SU-DHL-6 (cell line): ENCODE measurements around the gene TMEM100.

Experiments used
- H2AFZ ChIP-seq: fragments of 200-600 bp; sonication (generic); 2 replicates; pipeline ENCODE4 v1.6.1; 2014; ENCODE audit warnings: low read depth, mild to moderate bottlenecking, moderate library complexity, mixed read lengths, antibody characterized with exemption, low read length; ENCODE audit not compliant: severe bottlenecking
- H3F3A ChIP-seq: fragments of 200-600 bp; shearing (Covaris generic); 2 replicates; pipeline ENCODE4 v1.6.0; 2016; ENCODE audit warnings: antibody characterized with exemption, mild to moderate bottlenecking; ENCODE audit not compliant: insufficient read depth
- H3K27ac ChIP-seq: fragments of 200-600 bp; sonication (generic); 2 replicates; pipeline ENCODE4 v1.5.1; 2016; ENCODE audit warnings: low read depth, mild to moderate bottlenecking, low read length, moderate library complexity, mixed read lengths
- H3K27me3 ChIP-seq: fragments of 200-600 bp; sonication (generic), shearing (Covaris generic); 2 replicates; pipeline ENCODE4 v1.6.0; 2014; ENCODE audit warnings: mild to moderate bottlenecking, low read length
- H3K36me3 ChIP-seq: fragments of 200-600 bp; sonication (generic); 2 replicates; pipeline ENCODE4 v1.6.1; 2014; ENCODE audit warnings: mild to moderate bottlenecking, low read length, mixed read lengths
- H3K4me2 ChIP-seq: fragments of 300-600, 200-600 bp; shearing (Covaris generic), sonication (generic); 2 replicates; pipeline ENCODE4 v1.6.0; 2014; ENCODE audit warnings: low read length, low read depth, mild to moderate bottlenecking; ENCODE audit not compliant: poor library complexity, severe bottlenecking
- H3K4me3 ChIP-seq: fragments of 200-600 bp; sonication (generic); 2 replicates; pipeline ENCODE4 v1.5.1; 2014; ENCODE audit warnings: antibody characterized with exemption, low read length, mild to moderate bottlenecking, mixed read lengths; ENCODE audit not compliant: insufficient read depth, poor library complexity, severe bottlenecking
- H3K79me2 ChIP-seq: fragments of 200-600 bp; sonication (generic); 2 replicates; pipeline ENCODE4 v1.6.1; 2014; ENCODE audit warnings: mild to moderate bottlenecking, low read length, moderate library complexity; ENCODE audit not compliant: insufficient read depth
- H3K9ac ChIP-seq: fragments of 200-600 bp; sonication (generic); 2 replicates; pipeline ENCODE4 v1.7.0; 2014; ENCODE audit warnings: mild to moderate bottlenecking, low read length
- H3K9me2 ChIP-seq: fragments of 200-600 bp; sonication (generic); replicated peaks from 2 replicates; pipeline ENCODE4 v1.6.1; 2014; ENCODE audit warnings: low read length; ENCODE audit not compliant: insufficient read depth
- H3K9me3 ChIP-seq: fragments of 200-600 bp; sonication (generic); 2 replicates; pipeline ENCODE4 v1.6.1; 2014; ENCODE audit warnings: low read length, mixed read lengths; ENCODE audit not compliant: insufficient read depth
- H4K20me1 ChIP-seq: fragments of 200-600 bp; sonication (generic); 2 replicates; pipeline ENCODE4 v1.6.1; 2014; ENCODE audit warnings: low read depth, mild to moderate bottlenecking, antibody characterized with exemption, low read length, moderate library complexity, mixed read lengths
- EZH2phosphoT487 ChIP-seq: fragments of 200-600 bp; sonication (generic), shearing (Covaris generic); conservative IDR thresholded peaks from 2 replicates; pipeline ENCODE4 v1.6.1; 2018; ENCODE audit warnings: mild to moderate bottlenecking, antibody characterized with exemption, low read length, moderate library complexity, mixed read lengths
- TF ChIP-seq, protein P1 (sequence below): fragments of 200-600 bp; sonication (generic); IDR thresholded peaks from one replicate; pipeline ENCODE4 v1.5.1; 2017; ENCODE audit warnings: antibody characterized with exemption, mild to moderate bottlenecking, low read length, moderate library complexity; ENCODE audit not compliant: insufficient read depth, poor library complexity, severe bottlenecking

Gene TMEM100

DNA sequence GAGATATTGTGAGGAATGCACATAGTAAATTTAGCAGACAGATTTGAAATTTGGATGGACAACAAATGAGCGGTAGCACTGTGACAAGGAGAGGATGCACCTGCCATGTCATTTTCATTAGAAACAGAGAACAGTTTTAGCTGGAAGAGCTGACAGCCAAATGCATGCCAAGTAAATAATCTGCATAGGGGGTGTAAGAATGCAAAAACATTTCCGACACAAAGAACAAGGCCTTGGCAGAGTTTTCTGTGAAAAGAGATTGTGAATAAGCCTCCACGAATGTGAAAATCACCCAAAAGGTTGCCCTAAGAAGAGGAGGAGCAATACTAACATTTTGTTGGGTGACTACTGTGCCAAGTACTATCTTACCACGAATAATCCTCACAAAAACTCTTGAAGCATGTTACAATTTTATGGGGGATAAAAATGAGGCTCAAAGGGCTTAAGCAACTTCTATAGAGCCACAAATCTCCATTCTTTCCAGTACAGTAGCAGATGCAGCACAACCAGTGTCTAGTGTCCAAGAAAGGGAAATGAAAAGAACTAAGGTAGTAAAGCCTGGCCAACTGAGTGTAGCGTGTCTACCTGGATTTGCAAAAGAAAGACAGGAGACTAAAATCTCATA lies 28.3 kb downstream of the TMEM100 start:
- Histone ChIP-seq H3K36me3 (no peaks in the 10 kb centered on the region), H3K27me3 (no peaks in the 10 kb centered on the region), H4K20me1 (no peaks in the 10 kb centered on the region), H3K9ac (no peak overlapping the region), H3K4me3 (no peak overlapping the region), H3K4me2 (no peak overlapping the region), H3K9me3 (no peaks in the 10 kb centered on the region), H3K79me2 (no peaks in the 10 kb centered on the region), H3K9me2 (no peaks in the 10 kb centered on the region), H2AFZ (no peak overlapping the region), H3K27ac (no peak overlapping the region), H3F3A (no peaks in the 10 kb centered on the region)
- no peak for TF ChIP-seq EZH2phosphoT487
- TF ChIP-seq, protein P1, sequence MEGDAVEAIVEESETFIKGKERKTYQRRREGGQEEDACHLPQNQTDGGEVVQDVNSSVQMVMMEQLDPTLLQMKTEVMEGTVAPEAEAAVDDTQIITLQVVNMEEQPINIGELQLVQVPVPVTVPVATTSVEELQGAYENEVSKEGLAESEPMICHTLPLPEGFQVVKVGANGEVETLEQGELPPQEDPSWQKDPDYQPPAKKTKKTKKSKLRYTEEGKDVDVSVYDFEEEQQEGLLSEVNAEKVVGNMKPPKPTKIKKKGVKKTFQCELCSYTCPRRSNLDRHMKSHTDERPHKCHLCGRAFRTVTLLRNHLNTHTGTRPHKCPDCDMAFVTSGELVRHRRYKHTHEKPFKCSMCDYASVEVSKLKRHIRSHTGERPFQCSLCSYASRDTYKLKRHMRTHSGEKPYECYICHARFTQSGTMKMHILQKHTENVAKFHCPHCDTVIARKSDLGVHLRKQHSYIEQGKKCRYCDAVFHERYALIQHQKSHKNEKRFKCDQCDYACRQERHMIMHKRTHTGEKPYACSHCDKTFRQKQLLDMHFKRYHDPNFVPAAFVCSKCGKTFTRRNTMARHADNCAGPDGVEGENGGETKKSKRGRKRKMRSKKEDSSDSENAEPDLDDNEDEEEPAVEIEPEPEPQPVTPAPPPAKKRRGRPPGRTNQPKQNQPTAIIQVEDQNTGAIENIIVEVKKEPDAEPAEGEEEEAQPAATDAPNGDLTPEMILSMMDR, result no peak

DNA sequence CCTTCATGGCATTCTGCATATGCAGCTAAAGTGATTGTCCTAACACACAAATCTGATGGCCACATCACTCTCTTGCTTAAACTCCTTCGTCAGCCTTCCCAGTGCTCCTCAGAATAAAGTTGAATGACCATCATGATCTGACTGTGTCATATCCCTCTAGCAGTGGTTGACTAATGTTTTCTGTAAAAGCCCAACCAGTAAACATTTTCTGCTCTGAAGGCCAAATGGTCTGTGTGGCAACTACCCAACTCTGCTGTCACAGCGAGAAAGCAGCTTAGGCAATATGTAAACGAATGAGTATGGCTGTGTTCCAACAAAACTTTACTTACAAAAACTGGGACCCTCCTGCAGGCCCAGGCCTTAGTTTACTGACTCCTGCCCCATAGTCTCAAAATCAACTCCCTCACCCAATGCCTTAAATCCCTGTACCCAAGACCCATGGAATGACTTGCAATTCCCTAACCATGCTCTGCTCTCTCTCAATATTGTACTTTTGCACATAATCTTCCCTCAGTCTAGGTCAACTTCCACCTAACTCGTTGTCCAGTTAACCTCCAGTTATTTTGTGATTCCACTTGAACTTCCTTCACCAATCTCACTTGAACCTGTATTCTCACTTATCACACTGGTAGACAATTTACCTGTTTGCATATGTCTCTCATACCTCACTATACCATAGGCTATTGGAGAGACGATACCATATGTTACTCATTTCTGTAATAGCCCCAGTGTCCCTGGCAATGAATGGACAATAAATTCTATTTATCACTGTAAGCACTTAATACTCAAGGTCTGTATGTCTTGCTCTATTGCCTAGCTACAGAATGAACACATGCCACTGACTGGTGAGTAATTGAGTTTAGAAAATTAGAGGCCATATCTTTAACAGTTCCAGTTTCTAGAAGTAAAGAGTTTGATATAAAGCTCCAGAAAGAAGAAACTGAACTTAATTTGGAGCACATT lies 29.1 kb downstream of the TMEM100 start:
- Histone ChIP-seq H3K9me3 (no peaks in the 10 kb centered on the region), H3K9ac (no peak overlapping the region), H3F3A (no peaks in the 10 kb centered on the region), H3K36me3 (no peaks in the 10 kb centered on the region), H3K4me2 (no peak overlapping the region), H3K27me3 (no peaks in the 10 kb centered on the region), H2AFZ (no peak overlapping the region), H3K4me3 (no peak overlapping the region), H4K20me1 (no peaks in the 10 kb centered on the region), H3K9me2 (no peaks in the 10 kb centered on the region), H3K79me2 (no peaks in the 10 kb centered on the region), H3K27ac (no peak overlapping the region)
- TF ChIP-seq, protein P1, result no peak
- no peak for TF ChIP-seq EZH2phosphoT487

DNA sequence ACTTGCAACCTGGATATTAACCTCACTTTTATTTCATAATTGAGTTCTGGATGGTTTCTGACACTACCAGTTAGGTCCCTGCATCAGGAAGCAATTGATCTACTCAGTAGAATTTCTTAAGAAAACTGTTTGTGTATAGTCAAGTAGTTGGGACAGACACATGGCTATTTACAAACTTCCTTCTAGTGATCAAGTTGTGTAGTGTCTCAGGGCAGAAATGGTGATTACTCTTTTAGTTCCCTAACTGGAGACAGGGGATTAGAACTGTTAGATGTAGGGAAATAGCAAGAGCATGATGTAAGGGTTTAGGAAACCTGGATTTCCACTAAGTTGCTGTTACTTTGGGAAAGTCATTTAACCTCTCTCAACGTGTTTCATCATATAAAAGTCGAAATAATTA lies 30.4 kb downstream of the TMEM100 start:
- H3F3A ChIP-seq, result no peaks in the 10 kb centered on the region
- H3K9me2 ChIP-seq, result no peaks in the 10 kb centered on the region
- H3K36me3 ChIP-seq, result no peaks in the 10 kb centered on the region
- H3K9ac ChIP-seq, result no peak overlapping the region
- H3K79me2 ChIP-seq, result no peaks in the 10 kb centered on the region
- no peak overlapping the region for H2AFZ ChIP-seq
- H3K27me3 ChIP-seq, result no peaks in the 10 kb centered on the region
- no peak overlapping the region for H3K4me2 ChIP-seq
- H3K27ac ChIP-seq, result no peak overlapping the region
- TF ChIP-seq, protein P1, result no peak
- H3K9me3 ChIP-seq, result no peaks in the 10 kb centered on the region; the same call in 1 of the 2 replicates
- no peaks in the 10 kb centered on the region for H4K20me1 ChIP-seq
- H3K4me3 ChIP-seq, result no peak overlapping the region
